Erythroblast (primary cell): ENCODE results near the gene RWDD1.

Experiments used
- GATA1 ChIP-seq: IDR thresholded peaks from 2 replicates; pipeline ENCODE4 v1.6.1; 2011; ENCODE audit warnings: low read depth, mild to moderate bottlenecking, control low read depth, low read length, moderate library complexity
- POLR2A ChIP-seq: IDR thresholded peaks from 2 replicates; pipeline ENCODE4 v1.6.1; 2011; ENCODE audit warnings: mild to moderate bottlenecking, low read length

GRCh38 chr6:116579143-116579542 is 7.8 kb downstream of the RWDD1 start:
- no peak for TF ChIP-seq POLR2A
- no peak for TF ChIP-seq GATA1
